ENCODE results near the gene PALD1.

The PALD1 gene

DNA sequence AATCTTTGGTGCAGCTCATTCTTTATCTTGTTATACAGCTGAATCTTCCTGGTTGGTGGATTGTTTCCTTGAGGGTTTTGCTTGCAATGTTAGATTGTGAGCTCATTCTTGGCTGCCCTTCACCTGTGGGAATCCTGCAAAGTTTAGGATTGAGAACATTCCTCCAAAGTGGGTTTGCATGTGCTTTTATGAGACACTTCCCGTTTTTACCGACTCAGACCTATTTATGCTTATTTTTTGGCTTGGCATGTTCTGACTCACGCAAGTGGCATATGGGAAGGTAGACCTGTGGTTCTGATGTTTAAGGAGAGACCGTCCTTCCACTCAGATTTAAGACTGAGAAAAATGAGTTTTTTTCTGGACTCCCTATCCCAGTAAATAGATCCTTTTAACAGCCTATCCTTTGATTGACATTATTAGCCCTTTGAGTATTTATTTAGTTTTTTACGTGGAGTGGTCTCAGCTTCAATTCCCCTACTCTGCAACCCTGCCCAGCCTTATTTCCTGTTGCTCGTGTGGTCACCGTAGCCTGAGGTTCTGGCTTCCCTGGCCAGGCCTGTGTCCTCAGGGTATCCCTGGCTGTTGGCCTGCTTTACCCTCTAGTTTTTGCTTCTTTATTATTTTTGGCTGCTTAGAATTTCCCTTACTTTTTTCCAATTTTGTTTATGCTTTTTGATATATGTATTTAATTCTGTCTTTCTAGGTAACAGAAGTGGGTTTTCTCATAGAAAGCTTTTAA is 137.4 kb downstream of the PALD1 start:
- no peak for DNase-seq

DNA sequence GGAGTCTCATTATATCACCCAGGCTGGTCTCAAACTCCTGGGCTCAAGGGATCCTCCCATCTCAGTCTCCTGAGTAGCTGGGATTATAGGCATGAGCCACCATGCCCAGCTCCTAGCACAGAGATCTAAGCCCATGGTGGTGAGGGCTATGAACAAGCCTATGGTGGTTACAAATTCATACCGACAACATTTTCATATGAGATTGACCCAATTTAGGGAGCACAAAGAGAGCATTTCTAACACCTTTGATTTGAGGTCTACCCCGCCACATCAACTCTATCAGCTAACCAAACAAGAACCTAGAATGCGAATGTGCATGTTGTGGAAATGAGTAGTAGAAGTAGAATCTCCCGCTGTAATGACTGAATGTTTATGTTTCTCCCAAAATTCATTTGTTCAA is 138.2 kb downstream of the PALD1 start:
- DNase-seq: no peak

All from NCI-H1694 treated with DMSO at 0.1 percent for 48 hours (cell line).